Mucosa of descending colon (tissue), 3 donors: ENCODE measurements around the gene ASB12. TPM values are rescaled to one million over a fixed set of nuclear protein-coding genes. Genes with fewer than 3 reads are reported as not detected.

Source experiments
- ATAC-seq: fragments of 200-7000 bp; cut with Tn5 transposase; one replicate; pipeline ENCODE4 v1.9.1; 2020; ENCODE audit warnings: mild to moderate bottlenecking, moderate library complexity
- DNase-seq, 3 donors: peaks; one replicate each; pipeline ENCODE4 v3.0.0-alpha.2; 2020
- H3K36me3 ChIP-seq: fragments of 200-600 bp; one replicate; pipeline ENCODE4 v1.8.0; 2021; ENCODE audit warnings: low read depth, mild to moderate bottlenecking
- H3K4me1 ChIP-seq: fragments of 200-600 bp; one replicate; pipeline ENCODE4 v1.8.0; 2021; ENCODE audit warnings: low read depth, mild to moderate bottlenecking
- H3K4me3 ChIP-seq: fragments of 200-600 bp; one replicate; pipeline ENCODE4 v1.8.0; 2021; ENCODE audit warnings: mild to moderate bottlenecking
- H3K9me3 ChIP-seq: fragments of 200-600 bp; one replicate; pipeline ENCODE4 v1.8.0; 2021; ENCODE audit warnings: mild to moderate bottlenecking
- CTCF ChIP-seq: fragments of 200-600 bp; IDR thresholded peaks from one replicate; pipeline ENCODE4 v1.8.0; 2022; ENCODE audit warnings: antibody characterized with exemption, mild to moderate bottlenecking
- intact Hi-C, 2 donors: fragments of 100-400 bp; cut with DNase I in 1 of 2; cut with micrococcal nuclease in 1 of 2; formaldehyde crosslinking; loops; one replicate each; pipeline versions ENCODE4 v1.11.0 to v1.11.1; 2022; cut with DNase I, micrococcal nuclease
- total RNA-seq, 3 donors: library from RNA; stranded (reverse); fragmentation: NEBNext Ultra II Directional in 2 of 3; extraction: Animal tissue kit (Norgen Biotek cat#: 25700) in 2 of 3; gene quantifications; one replicate each; pipeline versions ENCODE4 v1.2.1 to v1.2.4, GENCODE V29; 2021 to 2023
- donor health status: DM: no; HTN: no; CAD: no; lungs with moderate emphysema.
- donor health status: DM: no; HTN: no; CAD: no.
- donor health status: DM: no; HTN: yes; CAD: no.

Gene ASB12
- total RNA-seq, 3 donors from 2014 or later: 0.38 to 1.2 (median 0.39) TPM

GRCh38 chrX:64191281-64192010 is 39.0 kb downstream of the ASB12 start:
- Histone ChIP-seq H3K36me3 (no peaks in the 10 kb centered on the region), H3K9me3 (no peaks in the 10 kb centered on the region), H3K4me3 (no peak overlapping the region), H3K4me1 (no peaks in the 10 kb centered on the region)
- DNase-seq (no peak), ATAC-seq (no peak)
- TF ChIP-seq CTCF: no peak
- intact Hi-C loops: no loop called here

GRCh38 chrX:64190136-64190740 is 40.2 kb downstream of the ASB12 start:
- no peaks in the 10 kb centered on the region for H3K9me3 ChIP-seq
- TF ChIP-seq CTCF: no peak
- H3K4me3 ChIP-seq: no peak overlapping the region
- ATAC-seq: no peak
- H3K36me3 ChIP-seq: no peaks in the 10 kb centered on the region
- no peak for DNase-seq
- no peaks in the 10 kb centered on the region for H3K4me1 ChIP-seq
- intact Hi-C loops: no loop called here

- H3K4me1 ChIP-seq: no peaks in the 10 kb centered on the region
- ATAC-seq: no peak
- intact Hi-C loops: no loop called here
- no peak for DNase-seq
- no peaks in the 10 kb centered on the region for H3K9me3 ChIP-seq
- no peaks in the 10 kb centered on the region for H3K36me3 ChIP-seq
- TF ChIP-seq CTCF: no peak
- H3K4me3 ChIP-seq: no peak overlapping the region
Measured at GRCh38 chrX:64188901-64189300, 41.5 kb downstream of the ASB12 start.

GRCh38 chrX:64187762-64188150 is 42.7 kb downstream of the ASB12 start:
- no peaks in the 10 kb centered on the region for H3K4me1 ChIP-seq
- intact Hi-C loops: no loop called here
- DNase-seq: no peak
- H3K9me3 ChIP-seq: no peaks in the 10 kb centered on the region
- TF ChIP-seq CTCF: no peak
- H3K4me3 ChIP-seq: no peak overlapping the region
- no peaks in the 10 kb centered on the region for H3K36me3 ChIP-seq
- ATAC-seq: no peak

- no peak for TF ChIP-seq CTCF
- ATAC-seq: no peak
- intact Hi-C loops: no loop called here
- Histone ChIP-seq H3K36me3 (no peaks in the 10 kb centered on the region), H3K9me3 (no peaks in the 10 kb centered on the region), H3K4me3 (no peak overlapping the region), H3K4me1 (no peaks in the 10 kb centered on the region)
- DNase-seq: no peak
Measured at GRCh38 chrX:64186974-64187761, 43.2 kb downstream of the ASB12 start.
